ENCODE measurements around the gene ADCY5.

ADCY5 gene

DNA sequence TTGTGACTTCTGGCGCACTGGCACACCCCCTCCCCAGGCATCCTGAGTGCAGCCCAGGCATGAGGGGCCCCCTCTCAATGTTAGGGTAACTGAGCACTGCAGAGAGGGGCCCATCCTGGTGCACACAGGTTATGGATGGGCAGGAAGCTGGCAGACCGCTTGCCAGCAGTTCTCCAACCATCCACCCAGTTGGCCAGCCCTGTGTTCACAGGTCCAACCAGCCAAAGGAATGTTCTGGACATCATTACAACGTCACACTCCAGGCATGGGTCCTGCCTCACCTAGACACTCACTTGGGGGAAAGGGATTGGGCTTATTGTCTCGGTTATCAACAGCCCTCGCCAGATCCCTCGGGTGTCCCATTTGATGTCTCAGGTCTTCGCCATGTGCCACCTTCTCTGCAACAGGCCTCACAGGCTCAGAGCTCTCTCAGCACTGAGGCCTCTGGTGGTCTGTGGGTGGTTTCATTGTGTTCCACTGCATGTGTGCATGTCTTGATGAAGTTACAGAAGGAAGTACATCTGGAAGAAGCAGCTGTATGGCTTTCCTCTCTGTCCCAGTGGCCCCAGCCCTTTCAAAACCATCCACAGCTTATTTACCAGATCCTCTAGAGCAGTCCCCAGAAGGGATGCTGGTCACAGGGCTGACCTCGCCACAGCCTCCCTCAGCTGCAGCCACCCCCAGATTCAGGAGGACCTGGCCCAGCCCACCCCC is 23.7 kb downstream of the ADCY5 start:
- no peaks in the 10 kb centered on the region for H3K36me3 Mint-ChIP-seq
- H3K27me3 Mint-ChIP-seq = peaks cover 5% of the 10 kb centered on the region
- H3K9me3 Mint-ChIP-seq (ENCODE audit: low read depth) = no peaks in the 10 kb centered on the region
- no peak overlapping the region for H3K4me3 Mint-ChIP-seq
- H3K27ac Mint-ChIP-seq = no peak overlapping the region
- no peaks in the 10 kb centered on the region for H3K4me1 Mint-ChIP-seq (ENCODE audit: low read depth)

DNA sequence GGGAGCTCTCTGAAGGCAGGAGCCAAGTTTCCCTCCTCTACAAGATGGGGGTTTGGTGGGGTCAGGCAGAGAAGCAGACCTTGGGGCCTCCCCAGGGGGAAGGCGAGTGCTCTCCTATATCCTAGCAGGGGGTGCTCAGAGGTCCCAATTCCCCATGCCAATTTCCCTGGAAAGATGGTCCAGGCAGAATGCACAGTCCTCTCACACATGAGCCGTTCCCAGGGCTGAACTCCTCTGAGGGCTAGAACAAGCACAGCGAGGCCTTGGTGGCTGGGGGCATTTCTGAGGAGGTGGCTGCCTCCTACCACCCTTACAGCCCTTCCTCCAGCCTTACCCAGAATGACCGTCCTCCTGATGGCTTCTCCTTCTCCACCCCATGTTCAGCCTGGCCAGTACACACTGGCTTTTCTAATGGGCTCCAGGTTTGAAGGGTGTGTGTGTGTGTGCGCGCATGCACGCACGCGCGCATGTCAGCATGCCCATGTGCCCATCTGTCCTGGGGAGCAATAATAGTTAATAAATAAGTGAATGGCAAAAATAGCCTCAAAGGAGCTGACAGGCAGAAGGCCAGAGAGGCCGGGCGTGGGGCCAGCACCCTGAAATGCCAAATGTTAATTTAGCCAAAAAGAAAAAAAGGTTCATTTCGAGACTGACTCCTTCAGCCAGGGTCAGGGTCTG is 24.4 kb downstream of the ADCY5 start:
- Mint-ChIP-seq H3K36me3 (no peaks in the 10 kb centered on the region), H3K4me3 (no peak overlapping the region), H3K27me3 (peaks cover 5% of the 10 kb centered on the region), H3K9me3 (ENCODE audit: low read depth) (no peaks in the 10 kb centered on the region), H3K27ac (no peak overlapping the region), H3K4me1 (ENCODE audit: low read depth) (no peaks in the 10 kb centered on the region)

DNA sequence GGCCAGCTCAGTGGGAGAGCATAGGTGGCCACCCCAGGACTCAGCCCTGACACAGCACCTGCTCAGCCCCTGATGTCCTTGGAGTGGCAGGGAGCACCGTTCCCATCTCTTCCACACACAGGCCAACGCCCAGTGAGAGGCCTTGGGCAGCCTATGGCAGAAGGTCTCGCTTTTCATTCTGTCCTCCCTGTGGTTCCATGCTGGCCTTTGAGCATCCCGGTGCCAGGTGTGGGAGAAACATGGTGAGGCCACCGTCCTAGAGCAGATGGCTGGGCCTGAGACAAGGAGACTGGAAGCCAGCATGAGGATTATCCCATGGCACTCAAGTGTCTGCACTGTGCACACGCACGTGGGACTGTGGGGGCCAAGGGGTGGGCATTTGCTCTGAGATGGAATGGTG is 25.1 kb downstream of the ADCY5 start:
- H3K9me3 Mint-ChIP-seq (ENCODE audit: low read depth) = no peaks in the 10 kb centered on the region

GRCh38 chr3:123423031-123423430 is 25.9 kb downstream of the ADCY5 start:
- no peaks in the 10 kb centered on the region for H3K9me3 Mint-ChIP-seq (ENCODE audit: low read depth)
- H3K36me3 Mint-ChIP-seq = no peaks in the 10 kb centered on the region
- peaks cover 3% of the 10 kb centered on the region for H3K27me3 Mint-ChIP-seq
- H3K27ac Mint-ChIP-seq = no peak overlapping the region
- no peak overlapping the region for H3K4me3 Mint-ChIP-seq
- H3K4me1 Mint-ChIP-seq (ENCODE audit: low read depth) = no peaks in the 10 kb centered on the region

More for the DNA sequence above, 25.1 kb downstream of the ADCY5 start:
- H3K27me3 Mint-ChIP-seq = peaks cover 5% of the 10 kb centered on the region
- H3K4me3 Mint-ChIP-seq = no peak overlapping the region
- H3K27ac Mint-ChIP-seq = no peak overlapping the region
- no peaks in the 10 kb centered on the region for H3K4me1 Mint-ChIP-seq (ENCODE audit: low read depth)
- H3K36me3 Mint-ChIP-seq = no peaks in the 10 kb centered on the region

- Mint-ChIP-seq H3K27me3 (peaks cover 3% of the 10 kb centered on the region), H3K36me3 (no peaks in the 10 kb centered on the region), H3K4me3 (no peak overlapping the region), H3K4me1 (ENCODE audit: low read depth) (no peaks in the 10 kb centered on the region), H3K27ac (no peak overlapping the region), H3K9me3 (ENCODE audit: low read depth) (no peaks in the 10 kb centered on the region)
Observed at GRCh38 chr3:123422457-123422856, 26.4 kb downstream of the ADCY5 start.

DNA sequence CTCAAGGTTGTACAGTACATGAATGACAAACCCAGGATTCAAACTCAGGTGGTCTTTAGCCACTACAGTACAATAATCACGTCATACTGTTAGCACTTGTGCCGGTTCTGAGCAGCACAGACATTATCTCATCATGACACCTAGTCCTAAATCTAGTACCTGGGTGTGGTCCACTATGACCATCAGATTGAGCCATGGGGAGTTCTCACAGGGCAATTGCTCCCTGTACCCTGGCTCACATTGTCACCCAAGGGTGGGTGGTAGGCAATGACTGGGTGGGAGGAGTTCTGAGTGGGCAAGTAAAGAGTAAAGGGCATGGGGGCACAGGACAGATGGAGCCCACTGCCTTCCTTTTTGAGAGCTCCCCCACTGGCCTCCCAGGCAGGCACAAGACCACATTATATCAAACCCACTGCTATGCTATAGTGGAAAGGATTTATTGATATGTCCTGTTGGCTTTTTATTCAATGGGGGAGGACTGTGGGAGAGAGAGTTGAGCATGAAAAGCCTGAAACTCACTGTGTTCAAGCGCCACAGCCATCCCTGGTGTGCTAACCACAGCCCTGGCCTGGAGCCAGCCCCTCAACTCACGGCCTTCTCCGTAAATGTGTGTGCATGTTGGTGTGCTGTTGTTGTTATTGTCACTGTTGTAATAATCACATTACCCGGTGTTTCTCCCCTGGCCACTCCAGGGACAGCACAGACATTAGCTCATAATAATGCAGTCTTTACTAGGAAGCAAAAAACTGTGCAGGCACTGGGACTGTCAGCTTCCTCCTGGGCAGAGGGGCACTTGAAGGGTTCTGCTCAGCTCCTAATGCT is 27.3 kb downstream of the ADCY5 start:
- Mint-ChIP-seq H3K9me3 (ENCODE audit: low read depth) (no peaks in the 10 kb centered on the region), H3K27me3 (no peaks in the 10 kb centered on the region), H3K36me3 (no peaks in the 10 kb centered on the region), H3K4me1 (ENCODE audit: low read depth) (no peaks in the 10 kb centered on the region), H3K4me3 (no peak overlapping the region), H3K27ac (no peak overlapping the region)

DNA sequence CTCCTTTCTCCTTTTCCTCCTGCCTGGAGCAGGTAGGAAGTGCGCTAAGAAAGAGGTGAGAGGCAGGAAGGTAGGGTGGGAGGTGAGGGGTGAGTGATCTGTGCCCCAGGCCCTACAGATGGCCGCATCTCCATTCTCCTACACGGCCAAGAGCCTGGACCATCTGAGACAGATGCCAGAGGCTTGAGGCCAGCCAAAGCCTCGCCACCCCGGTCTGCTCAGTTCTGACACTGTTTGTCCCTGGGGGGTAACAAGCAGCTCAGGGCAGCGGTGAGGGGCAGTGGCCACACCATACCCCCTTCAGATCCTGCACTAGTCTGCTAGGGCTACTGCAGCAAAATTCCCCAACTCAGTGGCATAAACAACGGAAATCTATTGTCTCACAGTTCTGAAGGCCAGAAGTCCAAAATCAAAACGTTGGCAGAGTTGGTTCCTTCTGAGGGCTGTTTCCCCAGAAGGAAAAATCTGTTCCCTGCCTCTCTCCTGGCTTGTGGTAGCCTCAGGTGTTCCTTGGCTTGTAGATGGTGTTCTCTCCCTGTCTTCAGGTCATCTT is 28.4 kb downstream of the ADCY5 start:
- H3K4me1 Mint-ChIP-seq (ENCODE audit: low read depth) = no peaks in the 10 kb centered on the region
- H3K36me3 Mint-ChIP-seq = no peaks in the 10 kb centered on the region

DNA sequence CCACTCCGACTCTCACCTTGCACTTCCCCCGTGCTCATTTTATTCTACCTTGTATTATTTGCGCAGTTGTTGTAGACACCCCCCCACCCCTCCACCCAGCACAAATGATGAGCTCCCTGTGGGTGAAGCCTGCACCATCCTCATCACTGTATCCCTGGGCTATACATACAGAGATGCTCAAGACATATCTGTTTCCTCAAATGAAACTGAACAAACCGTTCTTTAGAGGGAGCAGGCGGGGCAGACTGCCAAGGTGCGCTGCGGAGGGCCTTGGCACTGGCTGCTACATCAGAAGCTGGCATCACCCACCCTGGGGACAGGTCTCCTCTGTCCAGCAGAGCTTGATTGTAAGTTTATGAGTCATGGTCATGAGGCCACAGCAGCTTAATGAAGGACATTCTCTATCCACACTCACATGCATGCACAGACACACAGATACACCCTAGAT is 29.0 kb downstream of the ADCY5 start:
- Mint-ChIP-seq H3K36me3 (no peaks in the 10 kb centered on the region), H3K9me3 (ENCODE audit: low read depth) (no peaks in the 10 kb centered on the region), H3K27me3 (no peaks in the 10 kb centered on the region), H3K4me3 (no peak overlapping the region), H3K4me1 (ENCODE audit: low read depth) (no peaks in the 10 kb centered on the region), H3K27ac (no peak overlapping the region)

More for the DNA sequence above, 28.4 kb downstream of the ADCY5 start:
- no peaks in the 10 kb centered on the region for H3K9me3 Mint-ChIP-seq (ENCODE audit: low read depth)
- H3K27ac Mint-ChIP-seq = no peak overlapping the region
- no peaks in the 10 kb centered on the region for H3K27me3 Mint-ChIP-seq
- H3K4me3 Mint-ChIP-seq = no peak overlapping the region

GRCh38 chr3:123419181-123419849 is 29.6 kb downstream of the ADCY5 start:
- H3K36me3 Mint-ChIP-seq = no peaks in the 10 kb centered on the region
- H3K4me3 Mint-ChIP-seq = no peak overlapping the region
- no peaks in the 10 kb centered on the region for H3K4me1 Mint-ChIP-seq (ENCODE audit: low read depth)
- H3K27me3 Mint-ChIP-seq = no peaks in the 10 kb centered on the region
- no peaks in the 10 kb centered on the region for H3K9me3 Mint-ChIP-seq (ENCODE audit: low read depth)
- no peak overlapping the region for H3K27ac Mint-ChIP-seq

GRCh38 chr3:123416647-123417046 is 32.2 kb downstream of the ADCY5 start:
- Mint-ChIP-seq H3K4me3 (no peak overlapping the region), H3K4me1 (ENCODE audit: low read depth) (no peaks in the 10 kb centered on the region), H3K27ac (no peak overlapping the region), H3K9me3 (ENCODE audit: low read depth) (no peaks in the 10 kb centered on the region), H3K27me3 (no peaks in the 10 kb centered on the region), H3K36me3 (no peaks in the 10 kb centered on the region)

DNA sequence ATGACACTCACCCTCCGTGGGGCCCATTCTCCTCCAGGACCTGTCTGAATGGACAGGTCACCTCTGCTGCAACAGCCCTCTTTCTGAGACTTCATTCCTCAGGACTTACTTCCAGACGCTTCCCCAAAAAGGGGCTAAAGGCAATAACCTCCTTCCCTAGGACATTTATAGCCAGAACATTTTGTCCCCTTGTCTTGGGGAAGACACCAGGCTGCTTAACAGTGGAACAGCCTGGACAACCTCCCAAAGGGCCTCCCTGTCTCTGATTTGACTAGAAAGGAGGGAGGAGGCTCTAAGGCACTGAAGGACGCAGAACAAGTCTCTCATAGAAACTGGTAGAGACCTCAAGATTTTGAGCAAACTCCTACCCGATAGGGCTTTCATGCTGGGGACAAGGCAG is 32.7 kb downstream of the ADCY5 start:
- Mint-ChIP-seq H3K36me3 (no peaks in the 10 kb centered on the region), H3K9me3 (ENCODE audit: low read depth) (no peaks in the 10 kb centered on the region), H3K27ac (no peak overlapping the region), H3K27me3 (no peaks in the 10 kb centered on the region), H3K4me3 (no peak overlapping the region), H3K4me1 (ENCODE audit: low read depth) (no peaks in the 10 kb centered on the region)

GRCh38 chr3:123414973-123415775 is 33.7 kb downstream of the ADCY5 start:
- H3K36me3 Mint-ChIP-seq = no peaks in the 10 kb centered on the region
- H3K9me3 Mint-ChIP-seq (ENCODE audit: low read depth) = no peaks in the 10 kb centered on the region
- H3K27me3 Mint-ChIP-seq = no peaks in the 10 kb centered on the region
- H3K27ac Mint-ChIP-seq = no peak overlapping the region
- H3K4me1 Mint-ChIP-seq (ENCODE audit: low read depth) = no peaks in the 10 kb centered on the region
- H3K4me3 Mint-ChIP-seq = no peak overlapping the region

GRCh38 chr3:123412811-123413604 is 35.9 kb downstream of the ADCY5 start:
- H3K4me3 Mint-ChIP-seq = no peak overlapping the region
- H3K4me1 Mint-ChIP-seq (ENCODE audit: low read depth) = no peaks in the 10 kb centered on the region
- no peaks in the 10 kb centered on the region for H3K9me3 Mint-ChIP-seq (ENCODE audit: low read depth)
- no peak overlapping the region for H3K27ac Mint-ChIP-seq
- H3K27me3 Mint-ChIP-seq = no peaks in the 10 kb centered on the region
- no peaks in the 10 kb centered on the region for H3K36me3 Mint-ChIP-seq

Measured in activated naive CD8-positive, alpha-beta T cell (primary cell).